Keratinocyte (primary cell): ENCODE measurements around the gene PAQR8.

Experiments used
- EZH2 ChIP-seq: IDR thresholded peaks from one replicate; pipeline ENCODE4 v1.6.1; 2012; ENCODE audit warnings: inconsistent platforms, mild to moderate bottlenecking, low read length, moderate library complexity
- TF ChIP-seq, protein P1 (sequence below), 3 experiments: IDR thresholded peaks in 1 of 3; conservative IDR thresholded peaks in 1 of 3; optimal IDR thresholded peaks in 1 of 3; 2 replicates in 2 of 3; 3 replicates in 1 of 3; pipeline versions ENCODE3 to v1.5.1; 2011; ENCODE audit warnings: low read length in 3 of 3, mild to moderate bottlenecking in 3 of 3, moderate library complexity in 2 of 3, control low read depth in 1 of 3, inconsistent platforms in 1 of 3; ENCODE audit not compliant: insufficient read depth in 2 of 3; ENCODE audit errors: extremely low read depth in 1 of 3

DNA sequence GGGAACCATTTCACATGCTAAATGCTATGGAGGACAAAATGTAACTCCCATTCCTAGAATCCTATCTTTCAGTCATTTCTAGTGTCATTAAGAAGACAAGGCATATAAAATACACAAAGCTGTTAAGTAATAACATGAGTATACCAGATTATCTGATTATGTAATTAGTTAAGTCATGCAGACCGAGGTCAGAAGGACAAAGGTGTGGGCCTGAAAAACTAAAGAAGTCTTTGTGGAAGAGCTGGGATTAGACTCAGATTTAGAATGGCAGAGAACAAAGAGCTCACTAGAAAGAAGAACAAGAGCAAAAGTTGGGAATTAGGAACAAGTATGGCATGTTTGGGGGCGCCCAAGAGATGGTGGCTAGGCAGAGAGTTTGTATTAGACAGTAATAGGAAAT lies 95.1 kb downstream of the PAQR8 start:
- TF ChIP-seq, protein P1, sequence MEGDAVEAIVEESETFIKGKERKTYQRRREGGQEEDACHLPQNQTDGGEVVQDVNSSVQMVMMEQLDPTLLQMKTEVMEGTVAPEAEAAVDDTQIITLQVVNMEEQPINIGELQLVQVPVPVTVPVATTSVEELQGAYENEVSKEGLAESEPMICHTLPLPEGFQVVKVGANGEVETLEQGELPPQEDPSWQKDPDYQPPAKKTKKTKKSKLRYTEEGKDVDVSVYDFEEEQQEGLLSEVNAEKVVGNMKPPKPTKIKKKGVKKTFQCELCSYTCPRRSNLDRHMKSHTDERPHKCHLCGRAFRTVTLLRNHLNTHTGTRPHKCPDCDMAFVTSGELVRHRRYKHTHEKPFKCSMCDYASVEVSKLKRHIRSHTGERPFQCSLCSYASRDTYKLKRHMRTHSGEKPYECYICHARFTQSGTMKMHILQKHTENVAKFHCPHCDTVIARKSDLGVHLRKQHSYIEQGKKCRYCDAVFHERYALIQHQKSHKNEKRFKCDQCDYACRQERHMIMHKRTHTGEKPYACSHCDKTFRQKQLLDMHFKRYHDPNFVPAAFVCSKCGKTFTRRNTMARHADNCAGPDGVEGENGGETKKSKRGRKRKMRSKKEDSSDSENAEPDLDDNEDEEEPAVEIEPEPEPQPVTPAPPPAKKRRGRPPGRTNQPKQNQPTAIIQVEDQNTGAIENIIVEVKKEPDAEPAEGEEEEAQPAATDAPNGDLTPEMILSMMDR (optimal IDR thresholded peaks at IDR 0.05 in 1 of 3, IDR thresholded peaks at IDR 0.05 in 1 of 3, conservative IDR thresholded peaks at IDR 0.05 in 1 of 3; ENCODE audit: extremely low read depth in 1 of 3, insufficient read depth in 2 of 3, low read length in 3 of 3): no peak
- no peak for TF ChIP-seq EZH2
